Upper lobe of left lung (tissue), 6 donors: ENCODE results near the gene PATJ. TPM values are rescaled to one million over a fixed set of nuclear protein-coding genes. Genes with fewer than 3 reads are reported as not detected.

Source experiments
- ATAC-seq, 2 donors: fragments of 200-7000 bp; cut with Tn5 transposase; one replicate each; pipeline ENCODE4 v1.9.1; 2022; ENCODE audit warnings: mild to moderate bottlenecking in 2 of 2, moderate library complexity in 2 of 2; ENCODE audit not compliant: low FRiP score in 2 of 2
- DNase-seq, 2 donors: peaks; one replicate each; pipeline ENCODE4 v3.0.0-alpha.2; 2019 to 2020
- H3K27ac ChIP-seq, 4 donors: fragments of 200-600 bp; sonication (generic); one replicate each; pipeline ENCODE4 v1.5.1; 2016 to 2019
- H3K27me3 ChIP-seq, 4 donors: fragments of 200-600 bp; sonication (generic); one replicate each; pipeline ENCODE4 v1.5.1; 2017 to 2019
- H3K36me3 ChIP-seq, 4 donors: fragments of 200-600 bp; sonication (generic); one replicate each; pipeline ENCODE4 v1.5.1; 2016 to 2019
- H3K4me1 ChIP-seq, 4 donors: fragments of 200-600 bp; sonication (generic); one replicate each; pipeline ENCODE4 v1.5.1; 2018 to 2019
- H3K4me3 ChIP-seq, 4 donors: fragments of 200-600 bp; sonication (generic); one replicate each; pipeline ENCODE4 v1.5.1; 2017 to 2019; ENCODE audit warnings: mild to moderate bottlenecking in 2 of 4, moderate library complexity in 1 of 4
- H3K9me3 ChIP-seq, 4 donors: fragments of 200-600 bp; sonication (generic); one replicate each; pipeline ENCODE4 v1.5.1; 2018 to 2019
- CTCF ChIP-seq, 6 experiments: fragments of 450-650 bp in 4 of 6; fragments of 200-600 bp in 2 of 6; sonication (generic) in 2 of 6; IDR thresholded peaks; one replicate each; pipeline ENCODE4 v1.5.1; 2016 to 2019; ENCODE audit warnings: antibody characterized with exemption in 6 of 6
- EP300 ChIP-seq, 4 donors: sonication (generic); formaldehyde crosslinking; IDR thresholded peaks; one replicate each; pipeline ENCODE4 v1.5.1; 2017; ENCODE audit warnings: antibody characterized with exemption in 4 of 4, control low read depth in 2 of 4
- POLR2A ChIP-seq, 4 donors: fragments of 450-650 bp; IDR thresholded peaks; one replicate each; pipeline ENCODE4 v1.5.1; 2016 to 2017; ENCODE audit warnings: antibody characterized with exemption in 4 of 4, mild to moderate bottlenecking in 2 of 4
- POLR2AphosphoS5 ChIP-seq, 2 donors: sonication (generic); formaldehyde crosslinking; IDR thresholded peaks; one replicate each; pipeline ENCODE4 v1.5.1; 2017; ENCODE audit warnings: antibody characterized with exemption in 2 of 2
- WGBS, 2 donors: methylation state at CpG; one replicate each; pipeline ENCODE4 v1.1.5; 2017 to 2018; 5-methylcytosine and 5-hydroxymethylcytosine counted together
- total RNA-seq, 6 donors: library from RNA; depleted of rRNA in 4 of 6; stranded (reverse); fragments of >200 nt in 4 of 6; gene quantifications; one replicate each; pipeline versions ENCODE4 v1.1.0 to v1.2.1, GENCODE V29; 2016 to 2021
- donor health status: DM: no; HTN: no; CAD: no; lungs with moderate emphysema.
- donor health status: DM: no; HTN: yes; CAD: no; lungs with severe emphysema.

PATJ gene
- total RNA-seq, 6 donors from 2014 or later = 37.1 to 217 (median 70.5) TPM

DNA sequence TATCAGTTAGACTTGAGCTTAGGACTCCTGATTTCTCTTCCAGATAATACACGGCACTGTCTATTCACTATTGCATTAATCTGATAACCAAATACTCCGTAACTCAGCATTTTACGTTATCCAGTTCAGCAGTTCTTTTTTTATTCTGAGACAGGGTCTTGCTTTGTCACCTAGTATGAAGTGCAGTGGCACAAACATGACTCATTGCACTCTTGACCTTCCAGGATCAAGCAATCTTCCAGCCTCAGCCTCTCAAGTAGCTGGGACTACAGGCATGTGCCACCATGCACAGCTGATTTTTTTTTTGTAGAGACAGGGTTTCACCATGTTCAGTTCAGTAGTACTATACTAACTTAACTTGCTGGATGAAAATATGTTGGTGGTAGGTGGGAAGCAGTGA, 156.4 kb downstream of the PATJ start:
- Histone ChIP-seq H3K36me3 (peaks cover 0 to 3% (median 0%) of the 10 kb centered on the region in 4 donors), H3K9me3 (no peaks in the 10 kb centered on the region), H3K27me3 (no peaks in the 10 kb centered on the region), H3K4me1 (no peaks in the 10 kb centered on the region), H3K27ac (no peak overlapping the region), H3K4me3 (no peak overlapping the region)
- WGBS, 2 donors = 96 to 97% methylated on average over 3 of the region's 3 CpGs
- DNase-seq (peak in 1 of 2 donors; percentile 24), ATAC-seq (no peak)
- TF ChIP-seq CTCF (IDR thresholded peaks at IDR 0.05) (no peak), POLR2A (IDR thresholded peaks at IDR 0.05) (no peak)

DNA sequence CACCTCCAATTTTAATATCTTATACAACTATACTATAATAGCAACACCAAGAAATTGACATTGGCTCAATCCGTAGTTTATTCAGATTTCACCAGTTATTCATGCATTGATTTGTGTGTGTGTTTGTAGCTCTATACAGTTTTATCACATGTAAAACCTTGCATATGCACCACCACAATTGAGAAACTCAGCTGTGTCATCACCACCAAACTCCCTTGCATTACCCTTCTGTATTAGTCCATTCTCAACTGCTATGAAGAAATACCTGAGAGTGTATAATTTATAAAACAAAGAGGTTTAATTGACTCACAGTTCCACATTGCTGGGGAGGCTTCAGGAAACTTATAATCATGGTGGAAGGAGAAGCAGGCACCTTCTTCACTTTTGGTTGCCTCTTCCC, 162.1 kb downstream of the PATJ start:
- peaks cover 0 to 3% (median 1%) of the 10 kb centered on the region in 4 donors for H3K36me3 ChIP-seq
- no peaks in the 10 kb centered on the region for H3K27me3 ChIP-seq
- H3K4me1 ChIP-seq = no peaks in the 10 kb centered on the region
- DNase-seq (no peak), ATAC-seq (no peak)
- H3K27ac ChIP-seq = no peak overlapping the region
- H3K4me3 ChIP-seq = no peak overlapping the region
- WGBS, 2 donors = 74 to 91% methylated on average over 1 of the region's 1 CpG
- TF ChIP-seq POLR2A (IDR thresholded peaks at IDR 0.05) (no peak), EP300 (IDR thresholded peaks at IDR 0.05) (no peak), CTCF (IDR thresholded peaks at IDR 0.05) (no peak), POLR2AphosphoS5 (IDR thresholded peaks at IDR 0.05) (no peak)
- H3K9me3 ChIP-seq = no peaks in the 10 kb centered on the region

GRCh38 chr1:61907102-61907501, 164.8 kb downstream of the PATJ start:
- no peak for ATAC-seq
- 75 to 79% methylated on average over 4 of the region's 4 CpGs for WGBS, 2 donors
- Histone ChIP-seq H3K27ac (no peak overlapping the region), H3K4me1 (no peaks in the 10 kb centered on the region), H3K4me3 (no peak overlapping the region), H3K27me3 (no peaks in the 10 kb centered on the region), H3K36me3 (peaks cover 0 to 8% (median 2%) of the 10 kb centered on the region in 4 donors), H3K9me3 (no peaks in the 10 kb centered on the region)
- TF ChIP-seq CTCF (IDR thresholded peaks at IDR 0.05) (no peak), POLR2A (IDR thresholded peaks at IDR 0.05) (no peak), EP300 (IDR thresholded peaks at IDR 0.05) (no peak), POLR2AphosphoS5 (IDR thresholded peaks at IDR 0.05) (no peak)
- DNase-seq = no peak

- H3K36me3 ChIP-seq = peaks cover 0 to 5% (median 2%) of the 10 kb centered on the region in 4 donors
- no peak overlapping the region for H3K4me3 ChIP-seq
- H3K27ac ChIP-seq = no peak overlapping the region
- no peak for DNase-seq
- H3K9me3 ChIP-seq = no peaks in the 10 kb centered on the region
- ATAC-seq = no peak
- TF ChIP-seq CTCF (IDR thresholded peaks at IDR 0.05) (no peak), POLR2A (IDR thresholded peaks at IDR 0.05) (no peak), POLR2AphosphoS5 (IDR thresholded peaks at IDR 0.05) (no peak), EP300 (IDR thresholded peaks at IDR 0.05) (no peak)
- H3K4me1 ChIP-seq = no peaks in the 10 kb centered on the region
- H3K27me3 ChIP-seq = no peaks in the 10 kb centered on the region
These were observed 167.8 kb downstream of the PATJ start for GRCh38 chr1:61910035-61910434.

GRCh38 chr1:61914823-61915482, 172.7 kb downstream of the PATJ start:
- Histone ChIP-seq H3K4me1 (no peaks in the 10 kb centered on the region), H3K36me3 (peaks cover 0 to 5% (median 1%) of the 10 kb centered on the region in 4 donors), H3K27ac (no peak overlapping the region), H3K27me3 (no peaks in the 10 kb centered on the region), H3K9me3 (no peaks in the 10 kb centered on the region), H3K4me3 (no peak overlapping the region)
- DNase-seq = no peak
- ATAC-seq = no peak
- 46 to 71% methylated on average over 4 of the region's 4 CpGs for WGBS, 2 donors
- TF ChIP-seq POLR2A (IDR thresholded peaks at IDR 0.05) (no peak), POLR2AphosphoS5 (IDR thresholded peaks at IDR 0.05) (no peak), CTCF (IDR thresholded peaks at IDR 0.05) (no peak), EP300 (IDR thresholded peaks at IDR 0.05) (no peak)
